AG04450 (cell line): Measurements from ENCODE around the gene IMMP2L. TPM values are rescaled to one million over a fixed set of nuclear protein-coding genes. Genes with fewer than 3 reads are reported as not detected.

ENCODE experiments used
- CTCF ChIA-PET: fragments of 300-600, 350-600 bp; formaldehyde crosslinking; extraction: SDS; loops from one replicate; lab custom pipeline; 2022; ENCODE audit warnings: antibody characterized with exemption, inconsistent platforms; lab: Charles Lee
- POLR2A ChIA-PET: fragments of 350-600 bp; formaldehyde crosslinking; extraction: SDS; loops from one replicate; lab custom pipeline; 2021; ENCODE audit warnings: antibody characterized with exemption, inconsistent platforms; lab: Yijun Ruan, JAX
- DNase-seq: peaks from one replicate; pipeline ENCODE4 v3.0.0-alpha.2; 2011; ENCODE audit warnings: low read depth, low spot score
- H3K27ac ChIP-seq: one replicate; pipeline ENCODE4 v1.5.1; 2012; ENCODE audit warnings: low read depth, low read length, control low read depth
- H3K27me3 ChIP-seq: one replicate; pipeline ENCODE4 v1.6.0; 2012; ENCODE audit warnings: low read length; ENCODE audit not compliant: control insufficient read depth, insufficient read depth
- H3K4me3 ChIP-seq: 2 replicates; pipeline ENCODE4 v1.5.1; 2011; ENCODE audit warnings: mild to moderate bottlenecking, low read depth, low read length, control low read depth
- H3K9me3 ChIP-seq: 2 replicates; pipeline ENCODE4 v1.5.1; 2012; ENCODE audit warnings: low read length; ENCODE audit not compliant: control insufficient read depth, insufficient read depth
- polyA plus RNA-seq: library from polyadenylated mRNA; depleted of rRNA; stranded (reverse); fragments of >200 nt; gene quantifications from 2 replicates; pipeline ENCODE4 v1.2.3, GENCODE V29; 2011
- TF ChIP-seq, protein P1 (sequence below): IDR thresholded peaks from 2 replicates; pipeline ENCODE4 v1.5.1; 2011; ENCODE audit warnings: low read depth, low read length, control low read depth, inconsistent platforms

IMMP2L gene
- polyA plus RNA-seq, 1 experiment, result 8.0 TPM

DNA sequence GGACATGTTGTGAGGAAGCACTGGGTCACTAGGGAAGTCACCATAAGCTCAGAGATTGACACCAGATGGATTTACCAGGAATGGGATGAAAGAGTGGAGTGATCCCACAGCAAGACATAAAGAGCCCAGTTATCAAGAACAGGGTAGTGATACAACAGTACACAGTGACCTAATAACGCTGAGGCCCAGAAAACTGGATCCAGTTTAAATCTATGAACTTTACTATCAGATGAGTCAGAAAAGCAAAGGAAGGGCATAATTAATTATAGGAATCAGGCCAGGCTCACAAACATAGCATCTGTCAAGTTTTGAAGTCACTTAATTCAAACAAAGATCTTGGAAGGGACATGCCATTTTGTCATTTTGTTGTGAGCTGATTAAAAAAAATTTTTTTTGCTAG is 397.9 kb downstream of the IMMP2L start:
- Histone ChIP-seq H3K27me3 (no peaks in the 10 kb centered on the region), H3K27ac (no peak overlapping the region), H3K4me3 (no peak overlapping the region), H3K9me3 (no peaks in the 10 kb centered on the region)
- no peak for DNase-seq
- POLR2A ChIA-PET, result no interaction called here
- TF ChIP-seq, protein P1, sequence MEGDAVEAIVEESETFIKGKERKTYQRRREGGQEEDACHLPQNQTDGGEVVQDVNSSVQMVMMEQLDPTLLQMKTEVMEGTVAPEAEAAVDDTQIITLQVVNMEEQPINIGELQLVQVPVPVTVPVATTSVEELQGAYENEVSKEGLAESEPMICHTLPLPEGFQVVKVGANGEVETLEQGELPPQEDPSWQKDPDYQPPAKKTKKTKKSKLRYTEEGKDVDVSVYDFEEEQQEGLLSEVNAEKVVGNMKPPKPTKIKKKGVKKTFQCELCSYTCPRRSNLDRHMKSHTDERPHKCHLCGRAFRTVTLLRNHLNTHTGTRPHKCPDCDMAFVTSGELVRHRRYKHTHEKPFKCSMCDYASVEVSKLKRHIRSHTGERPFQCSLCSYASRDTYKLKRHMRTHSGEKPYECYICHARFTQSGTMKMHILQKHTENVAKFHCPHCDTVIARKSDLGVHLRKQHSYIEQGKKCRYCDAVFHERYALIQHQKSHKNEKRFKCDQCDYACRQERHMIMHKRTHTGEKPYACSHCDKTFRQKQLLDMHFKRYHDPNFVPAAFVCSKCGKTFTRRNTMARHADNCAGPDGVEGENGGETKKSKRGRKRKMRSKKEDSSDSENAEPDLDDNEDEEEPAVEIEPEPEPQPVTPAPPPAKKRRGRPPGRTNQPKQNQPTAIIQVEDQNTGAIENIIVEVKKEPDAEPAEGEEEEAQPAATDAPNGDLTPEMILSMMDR, result no peak
- CTCF ChIA-PET, result no interaction called here

DNA sequence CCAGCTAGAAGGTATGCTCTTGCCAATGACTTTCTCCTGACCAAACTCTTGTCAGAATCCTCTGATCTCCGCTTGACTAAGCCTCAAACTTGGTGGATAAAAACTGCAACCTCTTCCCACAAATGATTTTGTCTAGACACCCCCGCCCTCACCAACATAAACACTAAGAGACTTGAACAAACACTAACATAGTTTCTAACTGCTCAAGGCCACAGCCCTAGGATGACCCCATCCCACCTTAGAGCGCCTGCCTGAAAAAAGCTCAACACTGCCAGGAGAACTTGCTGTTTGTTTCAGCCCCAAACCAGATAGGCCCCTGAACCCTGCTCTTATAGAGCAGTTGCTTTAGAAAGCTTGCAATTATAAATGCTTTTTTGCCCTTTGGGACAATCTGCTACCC is 399.6 kb downstream of the IMMP2L start:
- POLR2A ChIA-PET, result no interaction called here

DNA sequence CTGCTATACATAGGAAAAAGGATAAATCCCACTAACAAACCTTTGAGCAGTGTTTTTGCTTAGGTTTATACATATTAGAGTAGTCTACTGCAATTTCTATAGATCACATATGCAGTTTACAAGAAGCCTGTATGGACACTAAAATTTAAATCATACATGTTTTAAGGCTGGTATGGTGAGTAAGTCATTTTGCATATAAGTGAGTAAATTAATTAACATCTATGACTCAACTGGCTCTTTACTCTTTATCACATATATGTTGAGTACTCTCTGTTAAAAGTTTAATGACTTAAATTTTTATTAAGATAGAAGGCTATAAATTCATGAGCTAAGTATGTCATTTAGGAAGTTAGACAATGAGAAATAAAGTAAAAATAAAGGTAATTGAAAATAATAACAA is 402.0 kb downstream of the IMMP2L start:
- TF ChIP-seq, protein P1, result no peak
- DNase-seq, result no peak
- Histone ChIP-seq H3K27me3 (no peaks in the 10 kb centered on the region), H3K27ac (no peak overlapping the region), H3K4me3 (no peak overlapping the region), H3K9me3 (no peaks in the 10 kb centered on the region)
- POLR2A ChIA-PET, result no interaction called here
- CTCF ChIA-PET, result no interaction called here

More for the DNA sequence above, 399.6 kb downstream of the IMMP2L start:
- CTCF ChIA-PET, result no interaction called here
- TF ChIP-seq, protein P1, result no peak
- no peaks in the 10 kb centered on the region for H3K27me3 ChIP-seq
- no peak overlapping the region for H3K4me3 ChIP-seq
- DNase-seq, result no peak
- H3K27ac ChIP-seq, result no peak overlapping the region
- no peaks in the 10 kb centered on the region for H3K9me3 ChIP-seq

DNA sequence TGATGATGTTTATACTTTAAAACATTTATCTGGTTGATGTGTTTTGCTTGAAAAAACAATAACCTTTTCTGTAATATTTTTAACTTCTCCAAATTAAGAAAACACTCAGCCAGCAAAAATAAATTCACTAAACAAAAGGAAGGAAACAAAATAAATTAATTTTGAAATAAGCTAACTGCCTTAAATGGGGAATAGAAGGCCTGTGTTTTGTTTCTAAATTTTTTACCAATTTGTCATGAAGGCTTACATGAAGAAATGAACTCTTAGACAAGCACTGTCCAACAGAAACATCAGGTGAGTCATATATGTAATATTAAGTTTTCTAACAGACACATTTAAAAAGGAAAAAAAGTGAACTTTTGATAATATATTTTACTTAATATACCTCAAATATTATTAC is 402.9 kb downstream of the IMMP2L start:
- POLR2A ChIA-PET, result no interaction called here

DNA sequence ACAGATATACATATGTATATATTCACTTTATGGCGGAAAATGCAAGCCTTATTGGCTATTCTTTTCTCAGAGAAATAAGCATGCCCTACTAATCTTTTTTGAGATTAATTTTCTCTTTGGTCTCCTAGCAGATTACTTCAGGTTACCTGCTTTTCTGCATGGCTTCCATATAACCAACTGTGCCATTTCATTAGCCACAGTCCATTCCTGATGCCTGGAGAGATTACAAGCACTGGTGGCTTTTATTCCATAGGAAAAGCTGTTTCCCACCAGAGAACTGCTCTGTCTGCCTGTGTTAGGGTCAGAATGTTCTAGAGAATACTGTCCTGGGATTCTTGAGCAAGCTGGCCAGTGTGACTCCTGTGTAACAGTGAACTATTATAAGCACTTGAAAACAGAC is 411.6 kb downstream of the IMMP2L start:
- no peak for DNase-seq
- H3K4me3 ChIP-seq, result no peak overlapping the region
- H3K27ac ChIP-seq, result no peak overlapping the region
- no peaks in the 10 kb centered on the region for H3K27me3 ChIP-seq
- CTCF ChIA-PET, result no interaction called here
- no peaks in the 10 kb centered on the region for H3K9me3 ChIP-seq
- POLR2A ChIA-PET, result no interaction called here
- TF ChIP-seq, protein P1, result no peak

More for the DNA sequence above, 402.9 kb downstream of the IMMP2L start:
- Histone ChIP-seq H3K4me3 (no peak overlapping the region), H3K27ac (no peak overlapping the region), H3K27me3 (no peaks in the 10 kb centered on the region), H3K9me3 (no peaks in the 10 kb centered on the region)
- DNase-seq, result no peak
- CTCF ChIA-PET, result no interaction called here
- TF ChIP-seq, protein P1, result no peak
